ENCODE results near the gene SH2D6.
"Not testable (repeated sequence)": the region's sequence is repeated elsewhere in the genome, so short reads cannot be mapped to it uniquely, and the experiment has no call there.

Gene SH2D6

GRCh38 chr2:85475799-85476490, 57.4 kb downstream of the SH2D6 start:
- no peak for DNase-seq

GRCh38 chr2:85476624-85477023, 58.1 kb downstream of the SH2D6 start:
- DNase-seq = no peak

- DNase-seq = no peak
These were observed 59.4 kb downstream of the SH2D6 start for GRCh38 chr2:85477884-85478283.

- DNase-seq = no peak
These were observed 63.6 kb downstream of the SH2D6 start for GRCh38 chr2:85481818-85482777.

- DNase-seq = not testable (repeated sequence)
These were observed 66.1 kb downstream of the SH2D6 start for GRCh38 chr2:85484615-85485014.

- no peak for DNase-seq
These were observed 67.3 kb downstream of the SH2D6 start for GRCh38 chr2:85485815-85486214.

Data from CD4-positive, alpha-beta T cell treated with Interleukin-4 for 4 hours (primary cell).